H9 (cell line): ENCODE results near the gene CDC25C. TPM values are rescaled to one million over a fixed set of nuclear protein-coding genes. Genes with fewer than 3 reads are reported as not detected.

Experiments
- DNase-seq: peaks from one replicate; pipeline ENCODE4 v3.0.0-alpha.2; 2017
- H2AFZ ChIP-seq: one replicate; pipeline ENCODE4 v1.6.1; 2013; ENCODE audit warnings: mild to moderate bottlenecking, low read length, control low read depth, moderate library complexity
- H2AK5ac ChIP-seq: 2 replicates; pipeline ENCODE4 v1.6.1; 2013; ENCODE audit warnings: low read length, control low read depth, mixed read lengths; ENCODE audit not compliant: insufficient read length
- H2BK120ac ChIP-seq: one replicate; pipeline ENCODE4 v1.6.1; 2013; ENCODE audit warnings: low read depth, mild to moderate bottlenecking, low read length, control low read depth, inconsistent platforms; ENCODE audit not compliant: poor library complexity, severe bottlenecking
- H2BK12ac ChIP-seq: 2 replicates; pipeline ENCODE4 v1.6.1; 2013; ENCODE audit warnings: low read length, control low read depth, mixed read lengths, low read depth; ENCODE audit not compliant: insufficient read length
- H2BK15ac ChIP-seq: 2 replicates; pipeline ENCODE4 v1.6.1; 2013; ENCODE audit warnings: low read depth, low read length, control low read depth
- H2BK20ac ChIP-seq: one replicate; pipeline ENCODE4 v1.6.1; 2013; ENCODE audit warnings: low read depth, mild to moderate bottlenecking, low read length, control low read depth, inconsistent platforms; ENCODE audit not compliant: poor library complexity, severe bottlenecking
- H2BK5ac ChIP-seq: 2 replicates; pipeline ENCODE4 v1.6.1; 2013; ENCODE audit warnings: low read length, control low read depth, mixed read lengths; ENCODE audit not compliant: insufficient read length
- H3K14ac ChIP-seq: 2 replicates; pipeline ENCODE4 v1.6.1; 2013; ENCODE audit warnings: low read length, control low read depth; ENCODE audit not compliant: insufficient read depth
- H3K18ac ChIP-seq: 2 replicates; pipeline ENCODE4 v1.6.1; 2013; ENCODE audit warnings: low read depth, mild to moderate bottlenecking, mixed read lengths, low read length, control low read depth; ENCODE audit not compliant: insufficient read length
- H3K23ac ChIP-seq: 2 replicates; pipeline ENCODE4 v1.6.1; 2013; ENCODE audit warnings: low read length, control low read depth, mixed read lengths, low read depth; ENCODE audit not compliant: insufficient read length
- H3K23me2 ChIP-seq: 2 replicates; pipeline ENCODE4 v1.6.1; 2013; ENCODE audit warnings: low read depth, mild to moderate bottlenecking, mixed read lengths, low read length, control low read depth; ENCODE audit not compliant: insufficient read length, poor library complexity, severe bottlenecking
- H3K27ac ChIP-seq: 2 replicates; pipeline ENCODE4 v1.5.1; 2013; ENCODE audit warnings: low read length, control low read depth, mixed read lengths, low read depth; ENCODE audit not compliant: insufficient read length
- H3K27me3 ChIP-seq: 2 replicates; pipeline ENCODE4 v1.6.1; 2013; ENCODE audit warnings: low read length, control low read depth, inconsistent platforms; ENCODE audit not compliant: insufficient read depth
- H3K4ac ChIP-seq: 2 replicates; pipeline ENCODE4 v1.6.1; 2013; ENCODE audit warnings: low read depth, mild to moderate bottlenecking, control low read depth, inconsistent platforms, low read length, moderate library complexity
- H3K4me1 ChIP-seq: 2 replicates; pipeline ENCODE4 v1.6.1; 2013; ENCODE audit warnings: low read length, control low read depth, inconsistent platforms; ENCODE audit not compliant: insufficient read depth
- H3K4me2 ChIP-seq: 2 replicates; pipeline ENCODE4 v1.6.1; 2013; ENCODE audit warnings: low read length, control low read depth, mixed read lengths; ENCODE audit not compliant: insufficient read length, insufficient read depth
- H3K56ac ChIP-seq: 2 replicates; pipeline ENCODE4 v1.6.1; 2013; ENCODE audit warnings: low read depth, mild to moderate bottlenecking, mixed read lengths, low read length, control low read depth; ENCODE audit not compliant: insufficient read length
- H3K79me1 ChIP-seq: 2 replicates; pipeline ENCODE4 v1.6.1; 2013; ENCODE audit warnings: low read depth, mild to moderate bottlenecking, moderate library complexity, low read length, control low read depth, inconsistent platforms; ENCODE audit not compliant: insufficient read depth, poor library complexity, severe bottlenecking
- H3K79me2 ChIP-seq: 2 replicates; pipeline ENCODE4 v1.6.1; 2013; ENCODE audit warnings: low read length, control low read depth, inconsistent platforms; ENCODE audit not compliant: insufficient read depth
- H3K9ac ChIP-seq: 2 replicates; pipeline ENCODE4 v1.6.1; 2013; ENCODE audit warnings: low read length, control low read depth, mixed read lengths; ENCODE audit not compliant: insufficient read length; ENCODE audit errors: extremely low read depth
- H3K9me3 ChIP-seq: one replicate; pipeline ENCODE4 v1.6.1; 2013; ENCODE audit warnings: low read depth, low read length, inconsistent platforms; ENCODE audit not compliant: control insufficient read depth
- H3T11ph ChIP-seq: one replicate; pipeline ENCODE4 v1.6.1; 2013; ENCODE audit warnings: mild to moderate bottlenecking, low read length, control low read depth, inconsistent platforms
- H4K20me1 ChIP-seq: one replicate; pipeline ENCODE4 v1.6.1; 2013; ENCODE audit not compliant: control insufficient read depth, insufficient read length, insufficient read depth
- H4K5ac ChIP-seq: 2 replicates; pipeline ENCODE4 v1.6.1; 2013; ENCODE audit warnings: low read depth, mild to moderate bottlenecking, mixed read lengths, low read length, control low read depth; ENCODE audit not compliant: insufficient read length
- H4K8ac ChIP-seq: replicated peaks from 2 replicates; pipeline ENCODE4 v1.6.1; 2013; ENCODE audit warnings: low read length, control low read depth, mixed read lengths, low read depth; ENCODE audit not compliant: insufficient read length
- H4K91ac ChIP-seq: 2 replicates; pipeline ENCODE4 v1.6.1; 2013; ENCODE audit warnings: low read depth, mild to moderate bottlenecking, moderate library complexity, mixed read lengths, low read length, control low read depth; ENCODE audit not compliant: insufficient read length
- H3K27ac Mint-ChIP-seq, 3 experiments: 2 replicates in 2 of 3; 3 replicates in 1 of 3; pipeline ENCODE4 v1.8.0; 2020 to 2021; ENCODE audit warnings: mixed read lengths in 3 of 3, mild to moderate bottlenecking in 1 of 3, moderate library complexity in 1 of 3
- H3K27me3 Mint-ChIP-seq: 2 replicates; pipeline ENCODE4 v1.8.0; 2021; ENCODE audit warnings: low read depth, mild to moderate bottlenecking, moderate library complexity, mixed read lengths
- H3K36me3 Mint-ChIP-seq, 3 experiments: 2 replicates in 2 of 3; 3 replicates in 1 of 3; pipeline ENCODE4 v1.8.0; 2020 to 2021; ENCODE audit warnings: low read depth in 3 of 3, mixed read lengths in 3 of 3; ENCODE audit not compliant: insufficient read depth in 1 of 3
- H3K4me1 Mint-ChIP-seq, 2 experiments: 2 replicates each; pipeline ENCODE4 v1.8.0; 2020; ENCODE audit warnings: mixed read lengths in 2 of 2
- H3K4me3 Mint-ChIP-seq, 2 experiments: 2 replicates in 1 of 2; 3 replicates in 1 of 2; pipeline ENCODE4 v1.8.0; 2020 to 2021; ENCODE audit warnings: mild to moderate bottlenecking in 2 of 2, mixed read lengths in 2 of 2, moderate library complexity in 1 of 2
- H3K9me3 Mint-ChIP-seq, 2 experiments: 2 replicates in 1 of 2; 3 replicates in 1 of 2; pipeline ENCODE4 v1.8.0; 2020; ENCODE audit warnings: mild to moderate bottlenecking in 2 of 2, mixed read lengths in 2 of 2, moderate library complexity in 1 of 2
- CTCF ChIP-seq: fragments of 200-600 bp; sonication (generic); conservative IDR thresholded peaks from 3 replicates; pipeline ENCODE4 v1.8.0; 2021; ENCODE audit warnings: antibody characterized with exemption, mild to moderate bottlenecking
- WGBS: extraction: QIAGEN DNeasy Blood & Tissue Kit; methylation state at CpG from one replicate; pipeline ENCODE4 v1.1.7; 2013; ENCODE audit warnings: missing lambda C conversion rate, low lambda C conversion rate, mixed read lengths; ENCODE audit not compliant: insufficient read length; ENCODE audit errors: extremely low coverage; 5-methylcytosine and 5-hydroxymethylcytosine counted together
- total RNA-seq: library from RNA; stranded (reverse); gene quantifications from 2 replicates; pipeline ENCODE4 v1.2.1, GENCODE V29; 2021

The CDC25C gene
- total RNA-seq, 1 experiment from 2014 or later: 22.8 TPM

GRCh38 chr5:138336952-138337684 is 5.5 kb upstream of the CDC25C start:
- Histone ChIP-seq H4K91ac (no peak overlapping the region), H3K23ac (no peak overlapping the region), H3K4ac (no peak overlapping the region; the same call in 1 of the 2 replicates), H4K20me1 (peaks cover 3% of the 10 kb centered on the region), H3K18ac (peak overlapping the region; percentile 69), H3K79me2 (peaks cover 16% of the 10 kb centered on the region; the same call in 1 of the 2 replicates), H4K8ac (no peak overlapping the region), H3K23me2 (peaks cover 13% of the 10 kb centered on the region), H2BK15ac (no peak overlapping the region), H3K27me3 (no peaks in the 10 kb centered on the region), H2BK5ac (no peak overlapping the region), H2BK120ac (no peak overlapping the region), H3K56ac (no peak overlapping the region), H2AFZ (no peak overlapping the region), H2BK12ac (no peak overlapping the region), H3K79me1 (peaks cover 5% of the 10 kb centered on the region), H3K4me1 (no peaks in the 10 kb centered on the region), H4K5ac (no peak overlapping the region), H3K14ac (peak overlapping the region; percentile 56; the same call in 1 of the 2 replicates), H2AK5ac (no peak overlapping the region), H3K4me2 (peak overlapping the region; percentile 96), H3T11ph (no peak overlapping the region), H3K27ac (no peak overlapping the region), H3K9ac (peak overlapping the region; percentile 31), H3K9me3 (no peaks in the 10 kb centered on the region), H2BK20ac (no peak overlapping the region)
- no peak for DNase-seq
- Mint-ChIP-seq H3K36me3 (peaks cover 10 to 24% (median 16%) of the 10 kb centered on the region in 3 experiments), H3K27ac (peak overlapping the region; percentile 100), H3K27me3 (no peaks in the 10 kb centered on the region), H3K4me1 (peaks cover 30 to 32% of the 10 kb centered on the region in 2 experiments), H3K9me3 (no peaks in the 10 kb centered on the region), H3K4me3 (peak overlapping the region; percentile 91 to 95)
- TF ChIP-seq CTCF: no peak
- WGBS: no CpG with 5 or more reads among the region's 13 CpGs
